Epidermal melanocyte (primary cell): ENCODE measurements around the gene DPYSL4.

Source experiments
- DNase-seq: peaks from one replicate; pipeline ENCODE4 v3.0.0; 2011; ENCODE audit warnings: low spot score; ENCODE audit not compliant: insufficient read length

DPYSL4 gene

DNA sequence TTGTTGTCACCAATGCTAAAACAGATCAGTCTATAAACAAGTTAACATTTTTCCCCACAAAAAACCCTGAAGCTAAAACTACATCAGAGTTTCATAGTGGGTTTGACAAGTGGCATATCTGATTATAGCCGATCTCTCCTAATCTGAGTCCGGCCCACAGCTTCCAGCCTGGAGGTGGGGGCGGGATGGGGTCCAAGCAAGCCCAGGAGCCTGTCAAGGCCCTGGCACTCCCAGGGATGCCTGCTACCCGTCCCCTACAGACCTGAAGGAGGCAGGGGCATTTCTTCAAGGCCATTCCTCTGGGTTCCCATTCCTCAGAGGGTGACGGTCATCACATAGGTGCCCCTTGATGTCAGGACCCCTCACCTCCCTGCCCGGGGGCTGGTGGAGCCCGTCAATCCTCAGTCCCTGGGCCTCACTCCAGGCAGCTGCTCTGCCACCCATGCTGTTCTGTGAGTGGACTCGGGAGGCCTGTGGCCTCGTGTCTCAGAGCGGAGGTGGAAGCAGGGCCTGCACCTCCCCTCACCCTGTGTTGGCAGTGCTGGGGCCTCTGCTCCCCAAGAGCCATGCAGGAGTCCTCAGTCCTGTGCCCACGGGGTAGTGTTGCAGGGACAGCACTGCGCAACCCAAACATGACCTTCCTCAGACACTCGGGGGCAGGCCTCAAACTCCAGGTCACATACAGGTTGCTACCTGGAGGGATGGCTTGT, 8.8 kb downstream of the DPYSL4 start:
- no peak for DNase-seq

GRCh38 chr10:132196178-132197113, 9.7 kb downstream of the DPYSL4 start:
- DNase-seq = no peak

- no peak for DNase-seq
These were observed 10.7 kb downstream of the DPYSL4 start for GRCh38 chr10:132197271-132198067.

GRCh38 chr10:132198068-132198370, 11.3 kb downstream of the DPYSL4 start:
- no peak for DNase-seq

GRCh38 chr10:132198381-132199181, 11.8 kb downstream of the DPYSL4 start:
- DNase-seq = no peak

- DNase-seq = no peak
These were observed 12.6 kb downstream of the DPYSL4 start for GRCh38 chr10:132199268-132199853.

DNA sequence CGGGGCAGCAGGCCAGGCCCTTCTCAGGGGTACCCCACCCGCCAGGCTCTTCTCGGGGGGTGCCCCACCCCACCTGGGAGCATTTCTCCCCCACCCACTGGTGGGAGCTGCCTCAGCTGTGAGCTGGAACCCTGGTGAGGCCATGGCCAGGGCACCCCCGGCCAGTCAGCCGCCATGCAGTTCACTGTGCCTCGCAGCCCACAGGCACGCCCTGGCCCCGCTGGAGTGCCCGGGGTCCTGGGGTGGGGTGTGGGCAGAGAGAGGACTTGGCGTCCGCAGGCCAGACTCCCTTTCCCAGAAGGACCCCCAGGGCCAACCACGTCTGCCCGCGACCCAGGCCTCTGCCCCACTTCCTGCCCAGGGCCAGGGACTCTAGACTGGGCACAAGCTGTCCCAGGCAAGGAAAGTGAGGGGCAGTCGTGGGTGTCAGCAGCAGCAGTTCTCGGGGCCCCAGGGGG, 13.1 kb downstream of the DPYSL4 start:
- DNase-seq = no peak

DNA sequence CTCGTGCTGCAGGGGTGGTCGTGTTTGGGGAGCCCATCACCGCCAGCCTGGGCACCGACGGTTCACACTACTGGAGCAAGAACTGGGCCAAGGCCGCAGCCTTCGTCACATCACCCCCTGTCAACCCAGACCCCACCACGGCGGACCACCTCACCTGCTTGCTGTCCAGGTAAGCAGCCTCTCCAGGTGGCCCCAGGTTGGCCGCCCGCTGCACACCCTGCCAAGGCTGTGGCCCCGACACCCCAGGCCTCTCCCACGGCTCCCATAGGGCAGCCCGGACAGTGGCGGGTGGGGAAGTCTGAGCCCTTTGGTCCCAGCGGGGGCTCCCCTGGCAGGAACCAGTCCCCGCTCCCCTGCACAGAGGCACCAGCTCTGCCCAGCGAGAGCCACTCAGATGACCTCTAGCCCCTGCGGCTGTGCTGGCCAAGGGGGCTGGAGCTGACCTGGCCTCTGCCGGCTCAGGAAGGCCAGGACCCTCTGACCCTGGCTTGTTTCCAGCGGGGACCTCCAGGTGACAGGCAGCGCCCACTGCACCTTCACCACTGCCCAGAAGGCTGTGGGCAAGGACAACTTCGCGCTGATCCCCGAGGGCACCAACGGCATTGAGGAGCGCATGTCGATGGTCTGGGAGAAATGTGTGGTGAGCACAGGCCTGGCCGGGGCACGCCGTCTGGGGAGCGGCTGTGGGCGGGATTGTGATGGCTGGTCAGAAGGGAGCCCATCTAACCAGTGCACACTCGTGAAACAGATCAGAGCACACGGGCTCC, 13.8 kb downstream of the DPYSL4 start:
- no peak for DNase-seq

GRCh38 chr10:132201111-132201969, 14.6 kb downstream of the DPYSL4 start:
- no peak for DNase-seq

GRCh38 chr10:132202070-132202970, 15.6 kb downstream of the DPYSL4 start:
- DNase-seq = no peak

DNA sequence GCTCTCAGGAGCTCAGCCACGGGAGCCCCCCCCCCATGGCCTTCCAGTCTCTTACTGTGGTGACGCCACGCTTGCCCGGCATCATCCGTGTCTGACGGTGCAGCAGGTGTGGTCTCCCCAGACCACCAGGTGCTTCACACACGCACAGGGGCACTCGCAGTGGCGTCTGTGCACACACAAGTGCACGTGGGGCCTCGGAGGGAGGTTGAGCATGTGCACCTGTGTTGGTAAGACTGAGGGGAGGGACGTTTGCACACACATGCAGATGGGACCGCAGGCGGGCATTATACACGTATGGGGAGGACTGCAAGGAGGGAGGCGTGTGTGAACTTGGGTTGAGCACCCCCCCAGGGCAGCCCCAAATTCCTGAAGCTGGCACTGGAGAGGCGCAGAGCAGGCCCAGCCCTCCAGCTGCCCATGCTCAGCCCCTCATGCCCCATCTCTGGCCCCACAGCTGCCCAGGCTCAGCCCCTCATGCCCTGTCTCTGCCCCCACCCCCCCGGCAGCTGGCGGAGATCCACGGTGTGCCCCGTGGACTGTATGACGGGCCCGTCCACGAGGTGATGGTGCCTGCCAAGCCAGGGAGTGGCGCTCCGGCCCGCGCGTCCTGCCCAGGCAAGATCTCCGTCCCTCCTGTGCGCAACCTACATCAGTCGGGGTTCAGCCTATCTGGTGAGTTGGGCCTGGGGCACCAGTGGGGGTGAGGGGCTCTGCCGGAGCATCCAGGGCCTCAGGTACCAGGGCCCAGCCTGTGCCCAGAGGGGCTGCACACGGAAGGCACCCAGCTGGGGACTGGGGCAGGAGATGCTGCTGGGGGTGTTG, 16.7 kb downstream of the DPYSL4 start:
- DNase-seq = no peak

- DNase-seq = no peak
These were observed 17.5 kb downstream of the DPYSL4 start for GRCh38 chr10:132204078-132204780.

DNA sequence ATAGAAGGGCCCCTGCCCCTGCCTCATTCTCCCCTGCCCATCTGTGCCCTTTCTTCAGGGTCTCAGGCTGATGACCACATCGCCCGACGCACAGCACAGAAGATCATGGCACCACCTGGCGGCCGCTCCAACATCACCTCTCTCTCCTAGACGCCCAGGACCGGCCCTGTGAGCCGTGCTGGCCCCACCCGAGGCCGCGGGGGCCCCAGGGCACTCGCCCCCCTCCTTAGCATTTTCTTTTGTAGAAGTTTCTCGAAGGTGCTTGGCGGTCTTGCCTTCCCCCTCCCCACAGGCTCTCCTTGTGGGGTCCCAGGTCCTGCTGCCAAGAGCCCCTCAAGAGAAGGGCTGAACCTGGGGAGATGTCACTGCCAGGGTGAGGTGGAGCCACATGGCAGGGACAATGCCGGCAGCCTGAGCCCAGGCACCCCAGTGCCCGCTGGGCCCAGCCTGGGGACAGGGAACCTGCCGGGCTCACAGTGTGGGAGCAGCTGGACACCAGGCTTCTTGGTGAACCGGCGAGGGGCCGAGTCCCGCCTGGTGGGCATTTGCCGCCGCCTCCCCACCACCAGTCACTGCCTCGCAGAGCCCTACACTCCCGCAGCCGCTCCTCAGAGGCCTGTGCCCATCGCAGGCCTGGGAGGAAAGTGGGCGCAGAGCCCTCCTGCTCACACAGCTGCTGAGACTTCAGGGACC, 18.2 kb downstream of the DPYSL4 start:
- no peak for DNase-seq

- no peak for DNase-seq
These were observed 19.1 kb downstream of the DPYSL4 start for GRCh38 chr10:132205650-132206376.

DNA sequence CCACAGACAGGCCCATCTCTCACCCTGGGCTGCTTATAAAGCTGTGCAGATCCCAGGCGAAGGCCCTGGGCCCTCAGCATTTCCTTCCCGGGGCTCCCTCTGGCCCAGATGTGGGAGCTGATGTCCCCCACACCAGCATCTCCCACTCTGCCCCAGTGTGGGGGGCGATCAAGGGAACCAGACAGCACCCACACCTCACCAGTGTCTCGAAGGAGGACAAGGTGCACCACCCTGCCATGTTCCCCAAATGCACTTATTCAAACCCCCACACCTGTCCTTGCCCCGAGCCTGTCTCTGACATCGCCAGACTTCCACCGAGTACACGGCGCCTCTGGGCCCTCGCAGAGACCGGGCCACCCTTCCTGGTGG, 19.6 kb downstream of the DPYSL4 start:
- DNase-seq = no peak
